Activated T-helper 1 cell treated with anti-CD3 and anti-CD28 coated beads, Interleukin-12 subunit alpha, Interleukin-12 subunit beta, Interleukin-2, Interleukin-4 antibody, amounts not matched to agents 30 ng/mL and 10 ng/mL and 1 ng/mL, durations not matched to agents 14 hours and 24 hours and 36 hours (primary cell): ENCODE results near the gene ASCL5. TPM values are rescaled to one million over a fixed set of nuclear protein-coding genes. Genes with fewer than 3 reads are reported as not detected.

Source experiments
- DNase-seq: peaks from one replicate; pipeline ENCODE4 v3.0.0; 2021; ENCODE audit warnings: low spot score
- H3K27ac Mint-ChIP-seq: one replicate; pipeline ENCODE4 v1.8.0; 2021; ENCODE audit warnings: mild to moderate bottlenecking, mixed read lengths
- H3K27me3 Mint-ChIP-seq: one replicate; pipeline ENCODE4 v1.8.0; 2022; ENCODE audit warnings: mild to moderate bottlenecking, moderate library complexity, mixed read lengths; ENCODE audit not compliant: insufficient read depth
- H3K36me3 Mint-ChIP-seq: one replicate; pipeline ENCODE4 v1.8.0; 2021; ENCODE audit warnings: low read depth, mixed read lengths
- H3K4me1 Mint-ChIP-seq: one replicate; pipeline ENCODE4 v1.8.0; 2021; ENCODE audit warnings: low read depth, mixed read lengths
- H3K4me3 Mint-ChIP-seq: one replicate; pipeline ENCODE4 v1.8.0; 2021; ENCODE audit warnings: mild to moderate bottlenecking, moderate library complexity, mixed read lengths
- H3K9me3 Mint-ChIP-seq: one replicate; pipeline ENCODE4 v1.8.0; 2021; ENCODE audit warnings: mixed read lengths
- intact Hi-C: fragments of 100-400 bp; cut with micrococcal nuclease; formaldehyde crosslinking; loops from one replicate; pipeline ENCODE4 v1.15.1; 2024
- total RNA-seq: library from RNA; stranded (reverse); gene quantifications from 2 replicates; pipeline ENCODE4 v1.2.3, GENCODE V29; 2022

ASCL5 gene
- total RNA-seq, 1 donor from 2014 or later: not detected

DNA sequence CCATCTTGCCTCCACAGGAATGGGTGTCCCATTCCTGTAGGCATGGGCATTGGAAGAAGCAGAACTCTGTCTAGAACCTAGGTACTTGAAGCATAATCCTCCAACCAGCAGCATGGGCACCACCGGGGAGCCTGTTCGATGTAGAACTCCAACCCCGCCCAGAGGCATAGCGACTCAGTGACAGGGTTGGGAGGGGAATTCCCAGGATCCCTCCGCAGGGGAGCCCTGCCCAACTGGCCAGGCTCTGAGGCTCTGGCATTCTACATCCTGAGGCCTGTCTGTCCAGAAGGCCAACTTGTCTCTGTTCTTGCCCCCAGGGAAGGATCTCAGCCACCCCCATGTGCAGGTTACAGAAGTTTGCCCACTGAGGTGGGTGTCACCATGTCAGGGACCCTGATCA lies 53.0 kb downstream of the ASCL5 start:
- intact Hi-C loops: no loop called here
- Mint-ChIP-seq H3K36me3 (no peaks in the 10 kb centered on the region), H3K27ac (no peak overlapping the region), H3K9me3 (no peaks in the 10 kb centered on the region), H3K27me3 (peaks cover 19% of the 10 kb centered on the region), H3K4me3 (no peak overlapping the region), H3K4me1 (no peaks in the 10 kb centered on the region)
- no peak for DNase-seq

GRCh38 chr1:201072922-201073321 lies 54.1 kb downstream of the ASCL5 start:
- H3K36me3 Mint-ChIP-seq: no peaks in the 10 kb centered on the region
- no peak overlapping the region for H3K27ac Mint-ChIP-seq
- intact Hi-C loops: no loop called here
- DNase-seq: no peak
- no peaks in the 10 kb centered on the region for H3K9me3 Mint-ChIP-seq
- peaks cover 15% of the 10 kb centered on the region for H3K27me3 Mint-ChIP-seq
- no peak overlapping the region for H3K4me3 Mint-ChIP-seq
- no peaks in the 10 kb centered on the region for H3K4me1 Mint-ChIP-seq

- no peaks in the 10 kb centered on the region for H3K9me3 Mint-ChIP-seq
- no peaks in the 10 kb centered on the region for H3K4me1 Mint-ChIP-seq
- intact Hi-C loops: no loop called here
- no peaks in the 10 kb centered on the region for H3K36me3 Mint-ChIP-seq
- H3K27me3 Mint-ChIP-seq: peaks cover 15% of the 10 kb centered on the region
- no peak overlapping the region for H3K4me3 Mint-ChIP-seq
- no peak overlapping the region for H3K27ac Mint-ChIP-seq
- DNase-seq: no peak
These were observed 54.8 kb downstream of the ASCL5 start for GRCh38 chr1:201072149-201072548.

- H3K4me1 Mint-ChIP-seq: no peaks in the 10 kb centered on the region
- no peak overlapping the region for H3K4me3 Mint-ChIP-seq
- H3K9me3 Mint-ChIP-seq: no peaks in the 10 kb centered on the region
- peaks cover 18% of the 10 kb centered on the region for H3K27me3 Mint-ChIP-seq
- no peak for DNase-seq
- no peaks in the 10 kb centered on the region for H3K36me3 Mint-ChIP-seq
- no peak overlapping the region for H3K27ac Mint-ChIP-seq
- intact Hi-C loops: no loop called here
These were observed 57.3 kb downstream of the ASCL5 start for GRCh38 chr1:201069636-201070035.

DNA sequence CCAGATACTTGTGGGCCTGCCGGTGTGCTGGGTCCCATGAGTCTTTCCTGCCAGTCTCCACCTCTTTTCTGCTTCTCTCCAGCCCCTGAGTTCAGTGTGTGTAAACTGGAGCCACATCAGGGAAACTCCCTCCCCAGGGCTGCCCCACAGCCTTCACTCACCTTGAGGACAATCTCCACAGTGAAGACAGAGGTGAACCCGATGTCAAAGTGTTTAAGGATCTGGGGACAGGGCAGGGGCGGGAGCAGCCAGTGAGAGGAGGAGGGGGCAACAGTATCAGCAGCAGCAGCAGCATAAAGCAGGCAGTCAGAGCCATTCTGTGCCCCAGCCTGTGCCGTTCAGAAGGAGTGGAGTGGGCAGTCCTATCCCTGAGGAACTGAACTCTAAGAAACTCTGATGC lies 58.0 kb downstream of the ASCL5 start:
- Mint-ChIP-seq H3K36me3 (no peaks in the 10 kb centered on the region), H3K27me3 (peaks cover 21% of the 10 kb centered on the region), H3K27ac (no peak overlapping the region), H3K4me3 (no peak overlapping the region), H3K4me1 (no peaks in the 10 kb centered on the region), H3K9me3 (no peaks in the 10 kb centered on the region)
- no peak for DNase-seq
- intact Hi-C loops: no loop called here

- Mint-ChIP-seq H3K27ac (no peak overlapping the region), H3K4me3 (no peak overlapping the region), H3K4me1 (no peaks in the 10 kb centered on the region), H3K9me3 (no peaks in the 10 kb centered on the region), H3K27me3 (peaks cover 13% of the 10 kb centered on the region), H3K36me3 (no peaks in the 10 kb centered on the region)
- DNase-seq: no peak
- intact Hi-C loops: no loop called here
These were observed 60.0 kb downstream of the ASCL5 start for GRCh38 chr1:201066986-201067385.

DNA sequence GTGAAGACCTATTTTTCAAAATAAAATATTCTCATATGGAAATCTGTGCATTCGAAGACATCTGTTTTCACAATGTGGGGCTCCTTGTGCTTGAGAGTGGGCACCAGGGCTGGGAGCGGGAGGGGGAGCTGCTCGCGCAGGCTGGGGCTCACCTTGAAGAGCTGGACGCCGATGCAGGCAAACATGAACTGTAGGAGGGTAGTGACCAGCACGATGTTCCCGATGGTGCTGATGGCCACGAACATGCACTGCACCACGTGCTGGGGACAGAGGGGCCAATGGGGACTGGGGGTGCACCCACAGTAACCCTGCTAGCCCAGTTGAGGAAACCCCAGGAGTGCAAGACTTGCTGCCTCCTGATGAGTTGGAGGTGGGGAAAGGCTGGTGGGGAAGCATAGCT lies 61.3 kb downstream of the ASCL5 start:
- intact Hi-C loops: no loop called here
- no peak overlapping the region for H3K27ac Mint-ChIP-seq
- DNase-seq: no peak
- no peaks in the 10 kb centered on the region for H3K9me3 Mint-ChIP-seq
- no peaks in the 10 kb centered on the region for H3K4me1 Mint-ChIP-seq
- H3K36me3 Mint-ChIP-seq: no peaks in the 10 kb centered on the region
- peaks cover 13% of the 10 kb centered on the region for H3K27me3 Mint-ChIP-seq
- no peak overlapping the region for H3K4me3 Mint-ChIP-seq

DNA sequence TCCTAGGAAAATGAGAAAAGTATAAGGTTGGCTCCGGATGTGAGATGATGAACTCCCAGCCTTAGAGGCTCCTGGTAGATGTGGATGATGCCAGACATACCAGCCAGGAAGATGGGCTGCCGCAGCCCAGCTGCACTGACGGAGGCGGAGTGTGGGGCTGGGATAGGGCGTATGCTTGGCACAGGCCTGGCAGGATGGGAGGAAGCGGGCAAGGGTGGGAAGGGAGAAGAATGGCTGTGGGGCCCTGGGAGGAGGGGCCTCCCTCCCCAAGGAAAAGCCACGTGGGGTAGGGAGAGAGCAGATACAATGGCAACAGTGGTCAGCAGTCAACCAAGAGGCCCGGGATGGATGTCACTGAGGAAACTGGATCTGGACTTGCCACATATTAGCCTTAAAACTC lies 62.2 kb downstream of the ASCL5 start:
- DNase-seq: no peak
- Mint-ChIP-seq H3K36me3 (no peaks in the 10 kb centered on the region), H3K9me3 (no peaks in the 10 kb centered on the region), H3K27me3 (peaks cover 7% of the 10 kb centered on the region), H3K27ac (no peak overlapping the region), H3K4me3 (no peak overlapping the region), H3K4me1 (no peaks in the 10 kb centered on the region)
- intact Hi-C loops: no loop called here

Other genes starting within 250 kb of the ASCL5 start
- gene INAVA, start 232.3 kb downstream of the ASCL5 start, total RNA-seq: 0.16 TPM in 1 of 2 replicates, not detected in the other
- 50.4 and 52.0 TPM in 2 replicates for gene KIF21B, start 103.5 kb downstream of the ASCL5 start, total RNA-seq
- gene CACNA1S, start 14.8 kb downstream of the ASCL5 start, total RNA-seq: not detected in 2 replicates
- gene TMEM9, start 27.3 kb upstream of the ASCL5 start, total RNA-seq: 13.2 and 13.9 TPM in 2 replicates
- gene IGFN1, start 63.6 kb upstream of the ASCL5 start, total RNA-seq: not detected in 2 replicates
- not detected in 2 replicates for gene PKP1, start 156.3 kb upstream of the ASCL5 start, total RNA-seq